ENCODE measurements around the gene DGKE.

DNA sequence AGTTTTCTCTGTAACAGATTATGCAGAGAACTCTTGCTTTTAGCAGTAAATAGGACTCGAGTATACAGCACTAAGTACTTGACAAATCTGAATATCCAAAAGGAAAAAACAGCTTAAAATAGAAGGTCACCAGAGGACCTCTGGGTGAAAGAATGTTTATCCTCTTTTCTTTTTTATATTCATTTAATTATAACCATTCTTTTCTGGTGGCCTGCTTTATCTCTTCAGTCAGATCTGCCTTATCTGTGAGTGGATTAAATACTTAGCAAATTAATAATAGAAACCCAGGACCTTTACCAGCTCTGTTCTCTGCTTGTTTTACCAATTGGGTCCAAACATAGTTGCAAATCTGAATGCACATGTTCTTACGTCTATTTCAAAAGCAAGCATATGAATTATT, 8.6 kb downstream of the DGKE start:
- TF ChIP-seq POLR2AphosphoS5 (IDR thresholded peaks at IDR 0.05; ENCODE audit: low read depth, low read length) (no peak), TAF1 (IDR thresholded peaks at IDR 0.05; ENCODE audit: borderline replicate concordance, insufficient read depth, low read length) (no peak), FOXP2 (optimal IDR thresholded peaks at IDR 0.05; ENCODE audit: borderline replicate concordance, extremely low read depth, extremely low read length, insufficient read depth) (no peak)
- TF ChIP-seq, protein P1, sequence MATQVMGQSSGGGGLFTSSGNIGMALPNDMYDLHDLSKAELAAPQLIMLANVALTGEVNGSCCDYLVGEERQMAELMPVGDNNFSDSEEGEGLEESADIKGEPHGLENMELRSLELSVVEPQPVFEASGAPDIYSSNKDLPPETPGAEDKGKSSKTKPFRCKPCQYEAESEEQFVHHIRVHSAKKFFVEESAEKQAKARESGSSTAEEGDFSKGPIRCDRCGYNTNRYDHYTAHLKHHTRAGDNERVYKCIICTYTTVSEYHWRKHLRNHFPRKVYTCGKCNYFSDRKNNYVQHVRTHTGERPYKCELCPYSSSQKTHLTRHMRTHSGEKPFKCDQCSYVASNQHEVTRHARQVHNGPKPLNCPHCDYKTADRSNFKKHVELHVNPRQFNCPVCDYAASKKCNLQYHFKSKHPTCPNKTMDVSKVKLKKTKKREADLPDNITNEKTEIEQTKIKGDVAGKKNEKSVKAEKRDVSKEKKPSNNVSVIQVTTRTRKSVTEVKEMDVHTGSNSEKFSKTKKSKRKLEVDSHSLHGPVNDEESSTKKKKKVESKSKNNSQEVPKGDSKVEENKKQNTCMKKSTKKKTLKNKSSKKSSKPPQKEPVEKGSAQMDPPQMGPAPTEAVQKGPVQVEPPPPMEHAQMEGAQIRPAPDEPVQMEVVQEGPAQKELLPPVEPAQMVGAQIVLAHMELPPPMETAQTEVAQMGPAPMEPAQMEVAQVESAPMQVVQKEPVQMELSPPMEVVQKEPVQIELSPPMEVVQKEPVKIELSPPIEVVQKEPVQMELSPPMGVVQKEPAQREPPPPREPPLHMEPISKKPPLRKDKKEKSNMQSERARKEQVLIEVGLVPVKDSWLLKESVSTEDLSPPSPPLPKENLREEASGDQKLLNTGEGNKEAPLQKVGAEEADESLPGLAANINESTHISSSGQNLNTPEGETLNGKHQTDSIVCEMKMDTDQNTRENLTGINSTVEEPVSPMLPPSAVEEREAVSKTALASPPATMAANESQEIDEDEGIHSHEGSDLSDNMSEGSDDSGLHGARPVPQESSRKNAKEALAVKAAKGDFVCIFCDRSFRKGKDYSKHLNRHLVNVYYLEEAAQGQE (IDR thresholded peaks at IDR 0.05; ENCODE audit: insufficient read depth in 1 of 2, low read depth in 2 of 2, low read length in 2 of 2) = no peak
